Activated naive CD8-positive, alpha-beta T cell treated with anti-CD3 and anti-CD28 coated beads, Interleukin-2, amount 10 ng/mL, durations not matched to agents 7 days and 5 days (primary cell): Measurements from ENCODE around the gene MRPS27. TPM values are rescaled to one million over a fixed set of nuclear protein-coding genes. Genes with fewer than 3 reads are reported as not detected.

Experiments used
- ATAC-seq: fragments of 150-1000 bp; cut with Tn5 transposase; one replicate; pipeline ENCODE4 v1.10.0; 2021; ENCODE audit warnings: low read depth, moderate library complexity
- POLR2A ChIA-PET: fragments of 350-600 bp; sonication (Branson Sonifier 250); formaldehyde crosslinking; loops from one replicate; lab custom pipeline; 2021; ENCODE audit warnings: antibody characterized with exemption; lab: Charles Lee
- DNase-seq: peaks from one replicate; pipeline ENCODE4 v3.0.0; 2021
- H3K27ac Mint-ChIP-seq: one replicate; pipeline ENCODE4 v1.8.0; 2022; ENCODE audit warnings: mild to moderate bottlenecking, mixed read lengths
- H3K27me3 Mint-ChIP-seq: one replicate; pipeline ENCODE4 v1.8.0; 2022; ENCODE audit warnings: mild to moderate bottlenecking, moderate library complexity, mixed read lengths
- H3K36me3 Mint-ChIP-seq: one replicate; pipeline ENCODE4 v1.8.0; 2021; ENCODE audit warnings: mild to moderate bottlenecking, mixed read lengths
- H3K4me1 Mint-ChIP-seq: one replicate; pipeline ENCODE4 v1.8.0; 2021; ENCODE audit warnings: mixed read lengths
- H3K4me3 Mint-ChIP-seq: one replicate; pipeline ENCODE4 v1.8.0; 2022; ENCODE audit warnings: mild to moderate bottlenecking, moderate library complexity, mixed read lengths
- H3K9me3 Mint-ChIP-seq: one replicate; pipeline ENCODE4 v1.8.0; 2021; ENCODE audit warnings: mixed read lengths
- total RNA-seq, 2 experiments: library from RNA; stranded (reverse); gene quantifications; one replicate each; pipeline ENCODE4 v1.2.3, GENCODE V29; 2021

MRPS27 gene
- total RNA-seq = 10 to 100 TPM; 39.0 to 43.8 TPM

DNA sequence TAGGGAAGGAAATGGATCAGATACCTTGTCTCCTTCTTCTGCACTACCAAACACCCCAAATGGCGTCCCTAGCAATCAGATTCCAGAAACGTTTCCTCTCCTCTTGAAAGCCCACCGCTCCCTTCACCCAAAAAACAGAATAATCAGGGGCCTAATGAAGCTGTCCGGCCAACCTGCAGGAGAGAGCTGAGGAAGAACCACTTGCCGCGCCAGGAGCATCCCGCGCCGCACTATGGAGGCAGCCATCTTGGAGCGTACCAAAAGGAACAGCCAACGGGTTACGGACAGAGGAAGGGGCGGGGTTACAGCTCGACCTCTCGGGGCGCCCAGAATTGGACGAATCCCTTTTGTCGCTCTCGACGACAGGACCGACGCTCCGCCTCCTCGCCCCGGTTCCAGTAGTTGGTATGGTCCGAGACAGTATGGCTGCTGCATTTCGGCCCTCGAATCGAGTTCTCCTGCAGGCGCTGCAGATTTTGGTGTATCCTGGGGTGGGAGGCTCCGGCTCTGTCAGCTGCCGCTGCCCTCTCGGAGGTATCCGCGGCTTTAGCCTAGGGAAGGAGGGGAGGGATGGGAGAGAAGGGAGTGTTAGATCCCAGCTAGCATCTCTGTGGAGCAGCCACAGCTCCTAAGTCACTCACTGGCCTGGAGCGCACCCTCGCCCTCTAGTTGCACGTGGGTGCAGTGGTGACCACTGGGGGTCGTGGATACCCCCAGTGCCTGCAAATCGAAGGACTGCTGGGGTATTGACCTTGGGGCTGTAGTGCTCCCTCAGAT lies at the start of gene MRPS27, which contains the start of gene PTCD2:
Gene MRPS27, minus strand, starts transcription at position 265 of the 777 bp plus-strand sequence. Its CDS starts 19 bp downstream, at position 246.
Gene PTCD2, plus strand, starts transcription at position 398 of the 777 bp plus-strand sequence. Its CDS starts 10 bp downstream, at position 408.
- Mint-ChIP-seq H3K4me3 (peak within 1 kb of the TSS; percentile 87), H3K4me1 (peaks cover 24% of the 10 kb centered on the region), H3K36me3 (peaks cover 14% of the 10 kb centered on the region), H3K27ac (peak within 1 kb of the TSS; percentile 84), H3K27me3 (no peaks in the 10 kb centered on the region), H3K9me3 (no peaks in the 10 kb centered on the region)
- ATAC-seq (peak; percentile 99), DNase-seq (peak; percentile 86)
- POLR2A ChIA-PET = interaction anchor here (0.7 to 3.1 kb wide), 9 partner anchors 11 to 529 kb away, joined by 3 to 52 read pairs (median 4); no protein-coding TSS in a partner anchor

DNA sequence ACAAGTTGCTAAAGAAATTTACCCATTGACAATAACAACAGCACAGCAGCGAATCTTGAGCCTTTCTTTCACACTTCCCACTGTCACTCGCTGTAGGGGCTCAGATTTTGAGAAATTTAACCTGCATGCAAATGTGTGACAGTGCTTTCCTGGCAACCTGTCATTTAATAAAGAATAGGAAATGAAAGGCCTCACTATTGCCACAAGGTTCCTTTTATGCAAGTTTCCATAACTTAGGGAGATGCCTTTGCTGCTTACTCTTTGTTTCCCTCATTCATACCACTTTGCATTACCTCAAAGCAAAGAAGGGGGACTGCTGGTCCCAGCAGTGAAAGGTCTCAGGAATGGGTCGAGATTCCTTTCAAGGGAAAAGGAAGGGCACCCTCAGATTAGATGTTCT lies 49.7 kb upstream of the MRPS27 start:
- no peaks in the 10 kb centered on the region for H3K9me3 Mint-ChIP-seq
- H3K27me3 Mint-ChIP-seq = no peaks in the 10 kb centered on the region
- peaks cover 1% of the 10 kb centered on the region for H3K36me3 Mint-ChIP-seq
- peaks cover 4% of the 10 kb centered on the region for H3K4me1 Mint-ChIP-seq
- H3K4me3 Mint-ChIP-seq = no peak overlapping the region
- DNase-seq (no peak), ATAC-seq (no peak)
- H3K27ac Mint-ChIP-seq = no peak overlapping the region
- POLR2A ChIA-PET = no interaction called here

DNA sequence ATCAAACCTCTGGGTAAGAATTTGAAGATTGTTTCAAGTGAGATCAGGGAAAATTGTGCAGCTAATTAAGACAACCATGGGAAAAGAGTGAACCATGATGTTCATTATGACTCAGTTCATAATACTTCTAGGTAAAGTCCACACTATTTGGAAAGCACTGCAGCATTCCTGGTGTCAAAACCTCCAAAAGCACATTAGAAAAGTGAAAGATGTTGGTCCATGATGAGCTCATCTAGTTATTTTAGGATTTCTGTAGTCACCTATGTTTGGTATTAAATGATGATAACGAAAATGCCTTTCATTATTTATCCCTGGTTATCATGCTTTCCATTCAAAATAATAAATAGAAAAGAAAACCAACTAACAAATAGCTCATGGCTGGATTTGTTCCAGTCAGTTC lies 49.3 kb upstream of the MRPS27 start:
- no peak overlapping the region for H3K4me3 Mint-ChIP-seq
- no peaks in the 10 kb centered on the region for H3K9me3 Mint-ChIP-seq
- H3K27me3 Mint-ChIP-seq = no peaks in the 10 kb centered on the region
- no peak overlapping the region for H3K27ac Mint-ChIP-seq
- POLR2A ChIA-PET = no interaction called here
- peaks cover 4% of the 10 kb centered on the region for H3K4me1 Mint-ChIP-seq
- DNase-seq (no peak), ATAC-seq (no peak)
- H3K36me3 Mint-ChIP-seq = peaks cover 1% of the 10 kb centered on the region

DNA sequence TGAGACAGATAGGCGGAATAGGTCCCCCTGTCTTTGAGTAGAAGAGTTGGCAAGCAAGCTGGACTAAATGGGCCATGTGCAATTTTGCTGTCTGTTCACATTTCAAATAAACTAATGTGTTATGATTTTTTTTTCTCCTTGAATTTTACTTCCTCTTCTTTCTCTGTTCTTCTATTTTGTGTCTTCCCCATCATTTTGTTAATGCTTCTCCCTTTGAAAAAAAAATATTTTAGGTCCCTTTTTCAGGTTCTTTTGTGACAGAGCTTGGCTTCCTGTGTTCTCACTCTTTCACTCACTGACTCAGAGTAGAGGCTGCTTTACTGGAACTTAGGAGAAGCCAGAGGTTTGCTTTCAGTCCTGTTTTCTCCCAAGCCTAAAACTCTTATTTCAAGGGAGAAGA lies 48.2 kb upstream of the MRPS27 start:
- ATAC-seq (no peak), DNase-seq (no peak)
- H3K36me3 Mint-ChIP-seq = peaks cover 3% of the 10 kb centered on the region
- no peaks in the 10 kb centered on the region for H3K9me3 Mint-ChIP-seq
- POLR2A ChIA-PET = no interaction called here
- H3K4me1 Mint-ChIP-seq = peaks cover 4% of the 10 kb centered on the region
- no peak overlapping the region for H3K27ac Mint-ChIP-seq
- H3K27me3 Mint-ChIP-seq = no peaks in the 10 kb centered on the region
- H3K4me3 Mint-ChIP-seq = no peak overlapping the region

DNA sequence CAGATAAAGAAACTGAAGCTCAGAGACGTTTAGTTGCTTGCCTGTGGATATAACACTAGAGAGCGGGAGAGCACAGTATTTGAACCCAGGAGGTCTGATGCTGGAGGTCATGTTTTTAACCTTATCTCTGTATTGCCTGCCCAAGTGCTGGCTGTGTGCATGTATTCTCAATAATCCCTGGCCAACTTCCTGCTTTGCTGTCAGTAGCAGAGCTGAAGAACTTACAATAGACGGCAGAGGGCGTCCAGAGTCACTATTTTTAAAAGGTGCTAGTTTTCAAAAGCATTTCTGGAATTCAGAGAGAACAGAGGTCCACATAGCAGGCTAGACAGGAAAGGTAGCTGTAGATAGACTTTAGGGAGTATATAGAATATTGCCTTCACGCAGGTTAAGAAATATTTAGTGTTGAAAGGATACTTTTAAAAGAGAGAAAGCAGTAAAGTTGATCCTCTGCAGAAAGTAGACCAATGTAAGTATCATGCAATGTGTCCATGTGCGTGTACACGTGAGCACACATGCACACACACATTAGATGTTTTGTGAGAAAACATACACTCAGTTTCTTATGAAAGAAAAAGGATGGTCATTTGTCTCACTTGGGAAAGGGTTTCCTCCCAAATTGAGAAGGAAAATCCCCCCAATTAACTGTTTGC lies 46.4 kb upstream of the MRPS27 start:
- DNase-seq = no peak
- no peaks in the 10 kb centered on the region for H3K9me3 Mint-ChIP-seq
- peaks cover 4% of the 10 kb centered on the region for H3K4me1 Mint-ChIP-seq
- no peak overlapping the region for H3K4me3 Mint-ChIP-seq
- POLR2A ChIA-PET = no interaction called here
- peak; percentile 85 for ATAC-seq
- peaks cover 15% of the 10 kb centered on the region for H3K36me3 Mint-ChIP-seq
- no peak overlapping the region for H3K27ac Mint-ChIP-seq
- H3K27me3 Mint-ChIP-seq = no peaks in the 10 kb centered on the region

DNA sequence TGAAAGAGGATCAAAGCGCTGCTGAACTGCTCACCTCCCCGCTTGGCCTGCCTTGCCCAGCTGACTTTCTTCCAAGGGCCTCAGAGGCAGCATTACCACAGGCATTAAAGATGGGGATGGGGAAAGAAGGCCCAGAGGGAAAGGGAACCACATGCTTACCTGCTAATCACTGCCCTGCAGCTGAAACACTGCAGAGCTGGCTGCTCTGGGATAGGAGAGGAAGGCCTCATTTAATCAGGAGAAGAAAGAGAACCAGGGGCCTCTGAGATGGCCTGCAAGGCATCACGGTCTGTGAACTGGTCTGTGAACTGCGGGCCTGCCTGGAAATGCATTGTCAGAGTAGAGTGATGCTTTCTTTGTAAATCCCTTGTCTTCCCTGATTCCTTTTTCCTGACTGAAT lies 44.9 kb upstream of the MRPS27 start:
- ATAC-seq (no peak), DNase-seq (no peak)
- Mint-ChIP-seq H3K27ac (no peak overlapping the region), H3K4me3 (no peak overlapping the region), H3K27me3 (no peaks in the 10 kb centered on the region), H3K9me3 (no peaks in the 10 kb centered on the region), H3K36me3 (peaks cover 17% of the 10 kb centered on the region), H3K4me1 (peaks cover 4% of the 10 kb centered on the region)
- POLR2A ChIA-PET = no interaction called here

DNA sequence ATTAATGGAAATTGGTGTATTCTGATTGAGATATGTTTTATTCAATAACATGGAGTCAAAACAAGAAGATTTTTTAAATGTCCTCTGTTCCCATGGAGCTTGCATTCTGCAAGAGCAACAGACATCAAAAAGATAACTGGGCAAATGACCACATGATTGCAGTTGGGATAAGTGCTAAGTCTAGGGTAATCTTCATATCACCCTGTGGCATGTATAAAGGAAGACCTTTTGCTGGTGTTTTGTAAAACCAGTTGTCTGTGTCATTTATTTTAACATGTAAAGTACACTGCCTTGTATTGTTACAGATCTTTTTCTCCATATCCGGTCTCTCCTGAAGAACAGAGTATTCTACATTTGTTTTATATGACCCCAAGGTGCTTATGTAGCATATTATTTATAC lies 44.1 kb upstream of the MRPS27 start:
- Mint-ChIP-seq H3K27me3 (no peaks in the 10 kb centered on the region), H3K4me3 (no peak overlapping the region), H3K36me3 (peaks cover 22% of the 10 kb centered on the region), H3K9me3 (no peaks in the 10 kb centered on the region), H3K27ac (no peak overlapping the region), H3K4me1 (peaks cover 4% of the 10 kb centered on the region)
- POLR2A ChIA-PET = no interaction called here
- no peak for ATAC-seq
- no peak for DNase-seq

DNA sequence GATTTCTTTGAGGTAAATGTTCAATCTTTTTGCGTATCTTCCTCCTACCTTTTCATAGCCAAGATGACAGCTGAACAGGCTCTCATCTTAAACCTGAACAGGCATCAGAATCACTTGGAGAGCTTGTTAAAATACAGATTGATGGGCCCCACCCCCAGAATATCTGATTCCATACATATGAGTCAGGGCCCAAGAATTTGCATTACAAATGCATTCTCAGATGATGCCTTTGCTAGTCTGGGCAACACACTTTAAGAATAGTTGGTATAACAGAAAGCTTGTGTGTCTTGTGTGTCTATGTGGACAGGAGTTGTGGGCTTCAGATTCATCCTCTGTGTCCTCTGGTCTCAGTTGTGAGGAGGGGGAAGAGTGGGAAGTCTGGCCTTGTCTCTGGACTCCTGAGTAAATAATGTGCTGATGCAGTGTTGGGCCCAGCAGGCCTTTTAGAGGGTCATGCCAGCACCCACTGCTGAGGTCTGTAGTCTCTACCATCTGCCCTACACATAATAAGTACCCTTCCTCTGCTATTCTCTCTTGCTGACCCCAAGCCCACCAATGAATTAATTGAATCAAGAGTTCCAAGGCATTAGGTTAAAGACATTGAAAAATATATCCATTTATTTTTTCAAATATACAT lies 43.2 kb upstream of the MRPS27 start:
- Mint-ChIP-seq H3K4me1 (peaks cover 4% of the 10 kb centered on the region), H3K9me3 (no peaks in the 10 kb centered on the region), H3K27ac (no peak overlapping the region), H3K36me3 (peaks cover 21% of the 10 kb centered on the region), H3K4me3 (no peak overlapping the region), H3K27me3 (no peaks in the 10 kb centered on the region)
- no peak for ATAC-seq
- POLR2A ChIA-PET = no interaction called here
- DNase-seq = no peak

DNA sequence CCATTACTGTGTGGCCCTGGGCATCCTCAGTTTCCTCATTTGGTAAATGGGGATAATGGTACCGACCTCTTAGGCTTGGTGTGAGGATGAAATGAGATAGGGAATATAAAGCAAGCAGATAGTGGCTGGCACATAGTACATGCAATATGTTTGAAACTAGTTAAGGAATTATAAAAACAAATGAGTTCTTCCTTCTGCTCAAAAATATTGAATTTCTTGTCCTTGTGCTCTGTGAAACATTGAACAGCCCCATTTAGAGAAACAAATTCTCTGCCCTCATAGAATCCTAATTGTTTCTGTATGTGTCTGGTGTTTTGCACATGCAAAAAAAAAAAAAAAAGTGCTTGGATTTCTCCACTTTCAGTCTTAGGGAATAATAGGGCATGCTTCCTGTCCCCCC lies 39.8 kb upstream of the MRPS27 start:
- Mint-ChIP-seq H3K27ac (no peak overlapping the region), H3K4me1 (no peaks in the 10 kb centered on the region), H3K27me3 (no peaks in the 10 kb centered on the region), H3K4me3 (no peak overlapping the region), H3K9me3 (no peaks in the 10 kb centered on the region), H3K36me3 (peaks cover 22% of the 10 kb centered on the region)
- POLR2A ChIA-PET = no interaction called here
- DNase-seq (no peak), ATAC-seq (no peak)

DNA sequence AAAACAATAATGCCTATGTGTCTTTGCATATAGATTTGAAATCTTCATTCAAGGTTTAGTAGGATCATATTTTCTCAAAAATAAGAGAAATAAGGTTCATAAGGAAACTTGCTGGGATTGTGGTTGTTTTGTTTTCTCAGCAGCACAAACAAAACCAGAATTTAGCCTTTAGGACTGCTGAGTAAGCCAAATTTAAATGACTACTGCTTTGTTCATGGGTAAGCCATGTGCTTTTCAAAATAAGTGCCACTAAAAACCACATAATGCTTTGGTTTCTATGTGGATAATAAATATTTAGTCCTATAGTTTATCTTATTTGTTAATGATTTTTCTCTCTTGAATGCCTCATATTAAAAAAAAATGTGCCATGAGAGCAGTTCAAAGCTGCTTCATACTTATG lies 38.9 kb upstream of the MRPS27 start:
- POLR2A ChIA-PET = no interaction called here
- peaks cover 22% of the 10 kb centered on the region for H3K36me3 Mint-ChIP-seq

DNA sequence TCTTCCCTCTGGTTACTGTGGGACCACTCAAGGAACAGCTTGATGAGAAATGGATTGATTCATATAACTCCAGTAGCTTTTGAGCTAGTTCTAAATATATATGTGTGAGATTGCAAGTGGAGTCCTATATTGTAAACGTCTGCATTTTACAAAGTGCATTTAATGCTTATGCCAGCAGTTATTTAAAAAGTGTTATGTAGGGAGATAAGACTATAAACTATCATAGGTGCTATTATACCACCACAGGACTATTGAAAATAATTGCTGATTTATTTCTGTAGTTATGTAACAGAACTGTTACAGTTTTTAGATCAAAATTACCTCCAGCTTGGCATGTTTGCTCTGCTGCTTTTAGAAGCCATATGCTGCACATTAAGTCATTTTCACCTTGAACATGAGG lies 36.3 kb upstream of the MRPS27 start:
- DNase-seq (no peak), ATAC-seq (no peak)
- Mint-ChIP-seq H3K27ac (no peak overlapping the region), H3K27me3 (no peaks in the 10 kb centered on the region), H3K4me3 (no peak overlapping the region), H3K9me3 (no peaks in the 10 kb centered on the region), H3K4me1 (no peaks in the 10 kb centered on the region), H3K36me3 (peaks cover 10% of the 10 kb centered on the region)
- POLR2A ChIA-PET = no interaction called here

More for the DNA sequence above, 38.9 kb upstream of the MRPS27 start:
- Mint-ChIP-seq H3K27ac (no peak overlapping the region), H3K27me3 (no peaks in the 10 kb centered on the region), H3K4me1 (no peaks in the 10 kb centered on the region), H3K9me3 (no peaks in the 10 kb centered on the region), H3K4me3 (no peak overlapping the region)
- DNase-seq (no peak), ATAC-seq (no peak)

DNA sequence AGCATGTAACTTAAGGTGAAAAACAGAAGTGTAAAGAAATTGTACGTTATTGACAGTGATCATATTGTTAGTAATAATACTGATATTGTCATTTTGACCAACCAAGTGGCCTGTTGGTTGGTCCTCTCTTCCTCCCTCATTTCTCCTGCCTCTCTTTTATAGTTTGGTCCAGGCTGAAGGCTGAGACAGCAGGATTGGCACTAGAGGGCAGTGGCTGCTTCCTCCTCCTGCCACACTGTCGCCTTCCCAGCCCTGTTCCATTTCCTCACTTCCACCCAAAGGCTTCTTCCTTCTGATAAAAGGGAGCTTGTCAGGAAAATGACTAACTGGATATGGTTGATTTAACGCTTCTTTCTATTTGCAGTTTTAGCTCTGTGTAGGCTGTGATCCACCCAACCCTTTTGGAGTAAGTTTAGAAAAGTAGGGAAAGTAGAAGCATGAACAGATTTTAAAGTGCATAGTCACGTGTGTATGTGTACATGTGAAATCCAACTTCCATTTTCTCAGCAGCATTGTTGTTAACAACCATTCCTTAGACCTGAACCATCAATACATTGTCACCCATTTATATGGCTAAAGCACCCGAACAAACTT lies 35.8 kb upstream of the MRPS27 start:
- POLR2A ChIA-PET = no interaction called here
- no peak for ATAC-seq
- Mint-ChIP-seq H3K4me1 (no peaks in the 10 kb centered on the region), H3K27me3 (no peaks in the 10 kb centered on the region), H3K36me3 (peaks cover 8% of the 10 kb centered on the region), H3K9me3 (no peaks in the 10 kb centered on the region), H3K4me3 (no peak overlapping the region), H3K27ac (no peak overlapping the region)
- no peak for DNase-seq

DNA sequence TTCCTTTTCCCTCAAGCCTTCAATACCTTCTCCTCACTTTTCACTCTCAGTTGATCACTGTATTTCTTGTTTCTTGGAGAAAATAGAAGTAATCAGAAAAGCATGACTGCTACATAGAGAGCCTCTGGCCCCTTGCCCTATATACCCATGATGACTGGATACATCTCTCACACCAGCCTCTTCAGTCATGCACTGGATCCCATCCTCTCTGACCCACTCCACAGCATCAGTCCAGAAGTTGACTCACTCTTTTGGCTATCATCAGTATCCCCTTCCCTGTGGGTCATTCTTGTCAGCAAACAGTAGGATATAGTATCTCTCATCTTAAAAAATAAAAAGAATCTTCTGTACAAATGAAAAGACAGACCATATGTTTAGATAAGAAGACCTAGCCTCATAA lies 33.0 kb upstream of the MRPS27 start:
- no peak overlapping the region for H3K27ac Mint-ChIP-seq

More for the DNA sequence above, 33.0 kb upstream of the MRPS27 start:
- POLR2A ChIA-PET = no interaction called here
- Mint-ChIP-seq H3K27me3 (no peaks in the 10 kb centered on the region), H3K9me3 (no peaks in the 10 kb centered on the region), H3K4me1 (peaks cover 5% of the 10 kb centered on the region), H3K36me3 (peaks cover 8% of the 10 kb centered on the region), H3K4me3 (no peak overlapping the region)
- DNase-seq (no peak), ATAC-seq (no peak)
